ENCODE measurements around the gene C11orf87.

The C11orf87 gene

GRCh38 chr11:109423466-109424190 is 1.6 kb downstream of the C11orf87 start:
- in situ Hi-C loops (cut with MboI; ENCODE audit: low pct_unique_long_range_greater_than_20kb, low sequenced_read_pairs, unreplicated experiment) = no loop called here
- DNase-seq (ENCODE audit: low spot score) = no peak
- TF ChIP-seq, protein P1, sequence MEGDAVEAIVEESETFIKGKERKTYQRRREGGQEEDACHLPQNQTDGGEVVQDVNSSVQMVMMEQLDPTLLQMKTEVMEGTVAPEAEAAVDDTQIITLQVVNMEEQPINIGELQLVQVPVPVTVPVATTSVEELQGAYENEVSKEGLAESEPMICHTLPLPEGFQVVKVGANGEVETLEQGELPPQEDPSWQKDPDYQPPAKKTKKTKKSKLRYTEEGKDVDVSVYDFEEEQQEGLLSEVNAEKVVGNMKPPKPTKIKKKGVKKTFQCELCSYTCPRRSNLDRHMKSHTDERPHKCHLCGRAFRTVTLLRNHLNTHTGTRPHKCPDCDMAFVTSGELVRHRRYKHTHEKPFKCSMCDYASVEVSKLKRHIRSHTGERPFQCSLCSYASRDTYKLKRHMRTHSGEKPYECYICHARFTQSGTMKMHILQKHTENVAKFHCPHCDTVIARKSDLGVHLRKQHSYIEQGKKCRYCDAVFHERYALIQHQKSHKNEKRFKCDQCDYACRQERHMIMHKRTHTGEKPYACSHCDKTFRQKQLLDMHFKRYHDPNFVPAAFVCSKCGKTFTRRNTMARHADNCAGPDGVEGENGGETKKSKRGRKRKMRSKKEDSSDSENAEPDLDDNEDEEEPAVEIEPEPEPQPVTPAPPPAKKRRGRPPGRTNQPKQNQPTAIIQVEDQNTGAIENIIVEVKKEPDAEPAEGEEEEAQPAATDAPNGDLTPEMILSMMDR (IDR thresholded peaks at IDR 0.05; ENCODE audit: extremely low read depth, insufficient read depth, missing control alignments) = no peak

- peak; percentile 23 for DNase-seq (ENCODE audit: low spot score)
- in situ Hi-C loops (cut with MboI; ENCODE audit: low pct_unique_long_range_greater_than_20kb, low sequenced_read_pairs, unreplicated experiment) = no loop called here
- TF ChIP-seq, protein P1 (IDR thresholded peaks at IDR 0.05; ENCODE audit: extremely low read depth, insufficient read depth, missing control alignments) = no peak
Measured at GRCh38 chr11:109424901-109425300, 2.9 kb downstream of the C11orf87 start.

- TF ChIP-seq, protein P1 (IDR thresholded peaks at IDR 0.05; ENCODE audit: extremely low read depth, insufficient read depth, missing control alignments) = no peak
- DNase-seq (ENCODE audit: low spot score) = no peak
- in situ Hi-C loops (cut with MboI; ENCODE audit: low pct_unique_long_range_greater_than_20kb, low sequenced_read_pairs, unreplicated experiment) = no loop called here
Measured at GRCh38 chr11:109425554-109425953, 3.6 kb downstream of the C11orf87 start.

- no peak for DNase-seq (ENCODE audit: low spot score)
- in situ Hi-C loops (cut with MboI; ENCODE audit: low pct_unique_long_range_greater_than_20kb, low sequenced_read_pairs, unreplicated experiment) = no loop called here
- TF ChIP-seq, protein P1 (IDR thresholded peaks at IDR 0.05; ENCODE audit: extremely low read depth, insufficient read depth, missing control alignments) = peak; percentile 16
Measured at GRCh38 chr11:109426442-109427240, 4.7 kb downstream of the C11orf87 start.

GRCh38 chr11:109432105-109432504 is 10.1 kb downstream of the C11orf87 start:
- DNase-seq (ENCODE audit: low spot score) = no peak
- in situ Hi-C loops (cut with MboI; ENCODE audit: low pct_unique_long_range_greater_than_20kb, low sequenced_read_pairs, unreplicated experiment) = no loop called here
- TF ChIP-seq, protein P1 (IDR thresholded peaks at IDR 0.05; ENCODE audit: extremely low read depth, insufficient read depth, missing control alignments) = no peak

DNA sequence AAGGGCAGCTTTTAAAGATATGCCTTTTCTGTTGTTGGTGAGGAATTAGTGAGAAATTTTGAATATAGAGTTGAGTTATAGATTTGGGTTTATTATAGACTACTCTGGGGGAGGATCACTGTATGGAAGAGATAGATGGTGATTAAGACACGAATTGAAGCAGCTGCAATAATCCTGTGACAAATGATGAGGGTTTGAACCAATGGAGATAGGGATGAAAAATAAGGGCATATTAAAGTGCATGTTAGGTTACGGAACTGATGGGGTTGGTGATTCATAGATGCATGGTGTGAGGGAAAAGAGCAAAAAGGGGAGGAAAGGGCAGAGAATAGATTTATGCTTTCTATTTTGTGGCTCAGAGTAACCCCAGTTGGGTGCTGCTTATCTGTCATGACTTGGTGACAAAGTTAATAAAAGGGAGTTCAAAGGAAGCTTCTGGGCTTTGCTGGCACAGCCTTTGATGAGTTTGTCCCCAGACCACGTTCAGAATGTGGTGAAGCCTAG is 11.8 kb downstream of the C11orf87 start:
- no peak for DNase-seq (ENCODE audit: low spot score)
- in situ Hi-C loops (cut with MboI; ENCODE audit: low pct_unique_long_range_greater_than_20kb, low sequenced_read_pairs, unreplicated experiment) = no loop called here
- TF ChIP-seq, protein P1 (IDR thresholded peaks at IDR 0.05; ENCODE audit: extremely low read depth, insufficient read depth, missing control alignments) = no peak
